Bronchial epithelial cell (primary cell): Measurements from ENCODE around the gene MMP12. TPM values are rescaled to one million over a fixed set of nuclear protein-coding genes. Genes with fewer than 3 reads are reported as not detected.
A peak's percentile ranks its signal among the peaks of the same experiment; 100 is the strongest.

Experiments
- DNase-seq: peaks from one replicate; pipeline ENCODE4 v3.0.0-alpha.2; 2010; ENCODE audit warnings: low read depth
- FAIRE-seq: peaks from 2 replicates; lab custom pipeline; 2011; peaks lifted over from hg19 to GRCh38; lab: Jason Lieb, UNC
- H3K27me3 ChIP-seq: 2 replicates; pipeline ENCODE4 v1.5.1; 2011; ENCODE audit warnings: low read length; ENCODE audit not compliant: control insufficient read depth, insufficient read depth
- H3K36me3 ChIP-seq: 2 replicates; pipeline ENCODE4 v1.5.1; 2011; ENCODE audit warnings: low read length; ENCODE audit not compliant: control insufficient read depth, insufficient read depth
- H3K4me3 ChIP-seq: 2 replicates; pipeline ENCODE4 v1.5.1; 2011; ENCODE audit warnings: mild to moderate bottlenecking, low read depth, low read length, control low read depth
- total RNA-seq: library from RNA; depleted of rRNA; stranded (reverse); fragments of >200 nt; gene quantifications from 2 replicates; pipeline ENCODE4 v1.2.1, GENCODE V29; 2014
- TF ChIP-seq, protein P1 (sequence below): IDR thresholded peaks from 2 replicates; pipeline ENCODE4 v1.5.1; 2011; ENCODE audit warnings: mild to moderate bottlenecking, moderate library complexity, low read length, control low read depth, inconsistent platforms; ENCODE audit not compliant: insufficient read depth, severe bottlenecking

Gene MMP12
- total RNA-seq, 1 donor from 2014 or later = not detected

DNA sequence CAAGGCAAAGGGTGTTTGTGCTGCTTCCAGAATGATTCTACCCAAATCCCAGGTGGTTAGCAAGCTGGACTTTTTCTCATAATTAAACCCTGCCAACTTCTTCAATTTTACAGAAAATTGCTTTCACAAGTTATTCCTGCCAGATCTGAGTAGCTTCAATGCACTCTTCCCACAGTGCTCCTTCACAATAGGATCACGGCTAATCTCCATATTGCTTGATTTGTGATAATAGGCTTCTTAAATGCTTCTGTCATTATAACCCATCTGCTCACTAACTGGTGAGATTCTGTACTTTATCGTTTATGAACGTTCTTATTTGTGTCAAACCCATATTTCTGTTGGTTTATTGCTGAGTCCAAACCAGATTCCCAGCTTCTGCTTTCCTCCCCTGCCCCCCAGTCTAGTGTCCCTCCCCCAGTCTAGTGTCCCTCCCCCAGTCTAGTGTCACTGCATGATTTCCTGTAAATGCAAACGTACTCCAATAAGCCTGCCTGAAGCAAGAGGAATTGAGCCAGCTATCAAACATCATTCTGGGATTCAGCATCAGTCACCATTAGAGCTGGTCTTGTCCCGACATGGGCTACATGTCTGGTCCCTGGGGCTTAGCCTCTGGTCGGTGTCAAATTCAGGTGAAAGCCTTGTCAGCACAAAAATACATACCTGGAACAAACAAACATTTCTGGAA lies 45.3 kb downstream of the MMP12 start:
- no peak overlapping the region for H3K4me3 ChIP-seq
- H3K27me3 ChIP-seq = no peaks in the 10 kb centered on the region
- peak; percentile 88 for DNase-seq
- no peaks in the 10 kb centered on the region for H3K36me3 ChIP-seq
- FAIRE-seq = peak; percentile 47
- TF ChIP-seq, protein P1, sequence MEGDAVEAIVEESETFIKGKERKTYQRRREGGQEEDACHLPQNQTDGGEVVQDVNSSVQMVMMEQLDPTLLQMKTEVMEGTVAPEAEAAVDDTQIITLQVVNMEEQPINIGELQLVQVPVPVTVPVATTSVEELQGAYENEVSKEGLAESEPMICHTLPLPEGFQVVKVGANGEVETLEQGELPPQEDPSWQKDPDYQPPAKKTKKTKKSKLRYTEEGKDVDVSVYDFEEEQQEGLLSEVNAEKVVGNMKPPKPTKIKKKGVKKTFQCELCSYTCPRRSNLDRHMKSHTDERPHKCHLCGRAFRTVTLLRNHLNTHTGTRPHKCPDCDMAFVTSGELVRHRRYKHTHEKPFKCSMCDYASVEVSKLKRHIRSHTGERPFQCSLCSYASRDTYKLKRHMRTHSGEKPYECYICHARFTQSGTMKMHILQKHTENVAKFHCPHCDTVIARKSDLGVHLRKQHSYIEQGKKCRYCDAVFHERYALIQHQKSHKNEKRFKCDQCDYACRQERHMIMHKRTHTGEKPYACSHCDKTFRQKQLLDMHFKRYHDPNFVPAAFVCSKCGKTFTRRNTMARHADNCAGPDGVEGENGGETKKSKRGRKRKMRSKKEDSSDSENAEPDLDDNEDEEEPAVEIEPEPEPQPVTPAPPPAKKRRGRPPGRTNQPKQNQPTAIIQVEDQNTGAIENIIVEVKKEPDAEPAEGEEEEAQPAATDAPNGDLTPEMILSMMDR = no peak

DNA sequence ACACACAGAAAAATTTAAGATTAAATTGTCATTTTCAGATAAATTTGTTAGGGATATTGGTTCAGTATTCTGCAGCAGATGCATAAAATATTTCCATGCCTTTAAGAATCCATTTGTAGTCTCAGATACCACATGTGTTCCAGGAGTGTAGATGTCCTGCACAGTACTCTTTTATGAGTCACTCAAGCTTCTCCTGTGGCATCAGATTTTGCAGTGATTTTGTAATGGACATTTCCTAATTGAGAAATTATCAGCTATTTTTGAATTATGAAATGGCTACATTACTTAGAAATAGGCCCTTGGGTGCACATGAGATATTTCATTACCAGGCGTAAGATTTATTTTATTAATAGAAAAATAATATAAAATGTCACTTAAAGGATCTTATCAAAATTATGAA lies 50.2 kb downstream of the MMP12 start:
- Histone ChIP-seq H3K27me3 (no peaks in the 10 kb centered on the region), H3K36me3 (no peaks in the 10 kb centered on the region), H3K4me3 (no peak overlapping the region)
- FAIRE-seq = no peak
- TF ChIP-seq, protein P1 = no peak
- peak; percentile 48 for DNase-seq

DNA sequence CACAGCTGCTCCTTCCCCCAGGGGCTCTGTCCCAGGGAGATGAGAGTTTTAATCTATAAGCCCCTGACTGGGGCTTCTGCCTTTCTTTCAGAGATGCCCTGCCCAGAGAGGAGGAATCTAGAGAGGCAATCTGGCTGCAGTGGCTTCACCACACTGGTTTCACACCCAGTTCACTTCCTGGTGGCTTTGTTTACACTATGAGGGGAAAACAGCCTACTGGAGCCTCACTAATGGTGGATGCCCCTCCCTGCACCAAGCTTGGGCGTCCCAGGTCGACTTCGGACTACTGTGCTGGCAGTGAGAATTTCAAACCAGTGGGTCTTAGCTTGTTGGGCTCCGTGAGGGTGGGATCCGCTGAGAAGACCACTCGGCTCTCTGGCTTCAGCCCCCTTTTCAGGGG lies 55.3 kb downstream of the MMP12 start:
- H3K4me3 ChIP-seq = no peak overlapping the region
- DNase-seq (no peak), FAIRE-seq (no peak)
- TF ChIP-seq, protein P1 = no peak
- H3K27me3 ChIP-seq = no peaks in the 10 kb centered on the region
- H3K36me3 ChIP-seq = no peaks in the 10 kb centered on the region

DNA sequence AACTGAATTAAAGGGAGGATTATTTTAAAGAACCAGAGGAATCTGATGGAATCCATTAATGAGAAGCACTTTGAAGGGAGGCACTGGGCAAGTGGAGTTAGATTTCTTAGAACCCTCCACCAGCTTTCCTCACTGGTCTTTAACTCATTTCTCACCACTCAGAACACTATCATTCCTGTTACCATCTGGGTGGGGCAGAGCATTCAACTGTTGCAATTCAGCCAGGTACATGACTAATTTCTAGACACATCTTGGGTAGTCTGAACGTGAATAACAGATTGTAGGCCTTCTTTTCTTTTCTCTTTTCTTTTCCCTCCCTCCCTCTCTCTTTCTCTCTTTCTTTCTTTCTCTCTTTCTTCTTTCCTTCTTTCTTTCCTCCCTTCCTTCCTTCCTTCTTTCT lies 61.3 kb downstream of the MMP12 start:
- TF ChIP-seq, protein P1 = no peak
- DNase-seq (peak; percentile 77), FAIRE-seq (no peak)
- Histone ChIP-seq H3K4me3 (no peak overlapping the region), H3K27me3 (no peaks in the 10 kb centered on the region), H3K36me3 (no peaks in the 10 kb centered on the region)

Other genes starting within 250 kb of the MMP12 start
- gene MMP20, start 249.7 kb downstream of the MMP12 start, total RNA-seq = not detected in 2 replicates
- not detected in 2 replicates for gene MMP27, start 169.2 kb downstream of the MMP12 start, total RNA-seq
- gene MMP8, start 150.0 kb downstream of the MMP12 start, total RNA-seq = not detected in 2 replicates
- 4.2 and 4.9 TPM in 2 replicates for gene MMP10, start 94.4 kb downstream of the MMP12 start, total RNA-seq
- gene MMP1, start 76.8 kb downstream of the MMP12 start, total RNA-seq = 68.1 and 168 TPM in 2 replicates
- 0.13 and 0.26 TPM in 2 replicates for gene MMP3, start 31.4 kb downstream of the MMP12 start, total RNA-seq
- gene MMP13, start 80.8 kb upstream of the MMP12 start, total RNA-seq = under 0.01 TPM in 1 of 2 replicates, not detected in the other
- gene DCUN1D5, start 217.2 kb upstream of the MMP12 start, total RNA-seq = 107 and 137 TPM in 2 replicates
- gene DYNC2H1, start 234.4 kb upstream of the MMP12 start, total RNA-seq = 11.6 and 19.3 TPM in 2 replicates